K562 (cell line): ENCODE results near the gene NRN1. TPM values are rescaled to one million over a fixed set of nuclear protein-coding genes. Genes with fewer than 3 reads are reported as not detected.

Experiments used
- ATAC-seq: fragments of 200-7000 bp; cut with Tn5 transposase; 3 replicates; pipeline ENCODE4 v1.9.1; 2020; ENCODE audit warnings: moderate library complexity
- BruUV-seq: library from RNA; stranded (reverse); fragments of 400-500 nt; replicated peaks from 2 replicates; lab custom pipeline; 2021; lab: Mats Ljungman, UMichigan
- CTCF ChIA-PET: fragments of 300-600 bp; formaldehyde crosslinking; extraction: SDS; loops from one replicate; lab custom pipeline; 2021; ENCODE audit warnings: low intra/inter-chr PET ratio; lab: Yijun Ruan, JAX
- POLR2A ChIA-PET: fragments of 300-600, 350-650 bp; sonication (Branson Sonifier 250); formaldehyde crosslinking; extraction: SDS; loops from one replicate; lab custom pipeline; 2021; ENCODE audit warnings: antibody characterized with exemption, inconsistent platforms; lab: Yijun Ruan, JAX
- DNase-seq, 4 experiments: peaks; one replicate each; pipeline versions ENCODE4 v3.0.0 to v3.0.0-alpha.2; 2011 to 2018; ENCODE audit warnings: low spot score in 3 of 4, mixed read lengths in 3 of 4; ENCODE audit errors: extremely low read depth in 1 of 4
- FAIRE-seq: peaks from 2 replicates; lab custom pipeline; 2011; peaks lifted over from hg19 to GRCh38; lab: Jason Lieb, UNC
- H2AFZ ChIP-seq: 2 replicates; pipeline ENCODE4 v1.6.0; 2011; ENCODE audit warnings: low read depth, low read length, control low read depth, inconsistent platforms
- H3K27ac ChIP-seq: fragments of 200-600 bp; 3 replicates; pipeline ENCODE4 v1.8.0; 2011; ENCODE audit warnings: low read depth, mild to moderate bottlenecking, control low read depth, inconsistent platforms, low read length, moderate library complexity, mixed read lengths; ENCODE audit errors: extremely low read depth
- H3K27me3 ChIP-seq, 2 experiments: fragments of 300-600 bp in 1 of 2; 2 replicates in 1 of 2; 3 replicates in 1 of 2; pipeline versions ENCODE4 v1.6.0 to v1.8.0; 2011; ENCODE audit warnings: inconsistent platforms in 2 of 2, low read length in 2 of 2, mild to moderate bottlenecking in 1 of 2, mixed read lengths in 1 of 2, moderate library complexity in 1 of 2; ENCODE audit not compliant: control insufficient read depth in 2 of 2, insufficient read depth in 2 of 2
- H3K36me3 ChIP-seq: fragments of 300-600 bp; 3 replicates; pipeline ENCODE4 v1.8.0; 2011; ENCODE audit warnings: mild to moderate bottlenecking, low read length, inconsistent platforms; ENCODE audit not compliant: control insufficient read depth, insufficient read depth
- H3K4me1 ChIP-seq, 2 experiments: fragments of 200-600 bp in 1 of 2; replicated peaks in 1 of 2; 2 replicates in 1 of 2; 3 replicates in 1 of 2; pipeline versions ENCODE4 v1.5.1 to v1.8.0; 2011; ENCODE audit warnings: inconsistent platforms in 2 of 2, low read length in 2 of 2, mild to moderate bottlenecking in 1 of 2, mixed read lengths in 1 of 2, moderate library complexity in 1 of 2; ENCODE audit not compliant: control insufficient read depth in 2 of 2, insufficient read depth in 2 of 2
- H3K4me2 ChIP-seq: 2 replicates; pipeline ENCODE4 v1.6.1; 2011; ENCODE audit warnings: low read length, control low read depth, inconsistent platforms, mixed read lengths; ENCODE audit not compliant: insufficient read depth
- H3K4me3 ChIP-seq: fragments of 200-600 bp; sonication (generic), shearing (Covaris generic); 2 replicates; pipeline ENCODE4 v1.5.1; 2016; ENCODE audit warnings: control low read depth, inconsistent platforms
- H3K79me2 ChIP-seq: fragments of 200-600 bp; 3 replicates; pipeline ENCODE4 v1.8.0; 2011; ENCODE audit warnings: low read length, inconsistent platforms; ENCODE audit not compliant: control insufficient read depth, insufficient read depth
- H3K9ac ChIP-seq, 2 experiments: 2 replicates each; pipeline versions ENCODE4 v1.6.0 to v1.6.1; 2011; ENCODE audit warnings: low read depth in 2 of 2, low read length in 2 of 2, control low read depth in 1 of 2, inconsistent platforms in 1 of 2, mild to moderate bottlenecking in 1 of 2, mixed read lengths in 1 of 2; ENCODE audit not compliant: insufficient read depth in 1 of 2
- H3K9me1 ChIP-seq: one replicate; pipeline ENCODE4 v1.6.0; 2011; ENCODE audit warnings: inconsistent platforms, mild to moderate bottlenecking, low read length, moderate library complexity; ENCODE audit not compliant: control insufficient read depth, insufficient read depth
- H3K9me3 ChIP-seq: replicated peaks from 2 replicates; pipeline ENCODE4 v1.5.1; 2011; ENCODE audit warnings: low read depth, low read length, inconsistent platforms; ENCODE audit not compliant: control insufficient read depth, insufficient read depth
- H4K20me1 ChIP-seq: replicated peaks from 2 replicates; pipeline ENCODE4 v1.6.1; 2011; ENCODE audit warnings: low read length, inconsistent platforms, mixed read lengths; ENCODE audit not compliant: control insufficient read depth, insufficient read depth
- BRF1 ChIP-seq: IDR thresholded peaks from 3 replicates; pipeline ENCODE4 v1.6.1; 2011; ENCODE audit warnings: borderline replicate concordance, mild to moderate bottlenecking; ENCODE audit not compliant: insufficient read length; ENCODE audit errors: extremely low read depth
- FOS ChIP-seq: IDR thresholded peaks from 3 replicates; pipeline ENCODE4 v1.6.1; 2011; ENCODE audit not compliant: insufficient read length; ENCODE audit errors: extremely low read depth
- WGBS: fragments of 100-300 bp; shearing (Covaris generic); methylation state at CpG from one replicate; pipeline ENCODE4 v1.1.6; 2016; ENCODE audit warnings: low coverage, mixed read lengths; ENCODE audit not compliant: insufficient coverage; ENCODE audit errors: missing lambda C conversion rate; 5-methylcytosine and 5-hydroxymethylcytosine counted together
- in situ Hi-C: fragments of 300-500 bp; cut with MboI; formaldehyde crosslinking; loops from 4 replicates; pipeline ENCODE4 v1.15.0; 2018; ENCODE audit warnings: inconsistent platforms, mixed read lengths
- intact Hi-C: fragments of 100-400 bp; cut with micrococcal nuclease; formaldehyde crosslinking; loops from 2 replicates; pipeline ENCODE4 v1.14.2; 2022
- polyA plus RNA-seq, 8 experiments: library from polyadenylated mRNA; depleted of rRNA in 4 of 8; stranded (reverse) in 5 of 8; unstranded in 3 of 8; fragments of >200 nt; fragmentation: Nextera tagmentation in 2 of 8; fragmentation: Illumina TruSeq in 1 of 8; extraction: Ambion mirVana in 2 of 8; extraction: Trizol in 1 of 8; gene quantifications; 2 replicates each; pipeline versions ENCODE4 v1.2.1 to v1.2.3, GENCODE V29; 2011 to 2014; ENCODE audit warnings: inconsistent platforms in 1 of 8, missing spikeins in 1 of 8
- total RNA-seq, 7 experiments: library from RNA; depleted of rRNA in 6 of 7; stranded (reverse); fragments of >200 nt in 6 of 7; fragmentation: Illumina TruSeq in 2 of 7; extraction: Trizol in 2 of 7; gene quantifications; 2 replicates each; pipeline versions ENCODE4 v1.2.1 to v1.2.3, GENCODE V29; 2011 to 2021; ENCODE audit warnings: low replicate concordance in 1 of 7
- TF ChIP-seq, protein P1 (sequence below): fragments of 250-450 bp; sonication (Bioruptor Pico); IDR thresholded peaks from 2 replicates; pipeline ENCODE4 v1.5.0; 2020; ENCODE audit warnings: mild to moderate bottlenecking

Gene NRN1
- total and polyA plus RNA-seq, 9 of the 15 experiments (the other 6 are each of a cell fraction or from before 2014, with no cell fraction given): not detected

DNA sequence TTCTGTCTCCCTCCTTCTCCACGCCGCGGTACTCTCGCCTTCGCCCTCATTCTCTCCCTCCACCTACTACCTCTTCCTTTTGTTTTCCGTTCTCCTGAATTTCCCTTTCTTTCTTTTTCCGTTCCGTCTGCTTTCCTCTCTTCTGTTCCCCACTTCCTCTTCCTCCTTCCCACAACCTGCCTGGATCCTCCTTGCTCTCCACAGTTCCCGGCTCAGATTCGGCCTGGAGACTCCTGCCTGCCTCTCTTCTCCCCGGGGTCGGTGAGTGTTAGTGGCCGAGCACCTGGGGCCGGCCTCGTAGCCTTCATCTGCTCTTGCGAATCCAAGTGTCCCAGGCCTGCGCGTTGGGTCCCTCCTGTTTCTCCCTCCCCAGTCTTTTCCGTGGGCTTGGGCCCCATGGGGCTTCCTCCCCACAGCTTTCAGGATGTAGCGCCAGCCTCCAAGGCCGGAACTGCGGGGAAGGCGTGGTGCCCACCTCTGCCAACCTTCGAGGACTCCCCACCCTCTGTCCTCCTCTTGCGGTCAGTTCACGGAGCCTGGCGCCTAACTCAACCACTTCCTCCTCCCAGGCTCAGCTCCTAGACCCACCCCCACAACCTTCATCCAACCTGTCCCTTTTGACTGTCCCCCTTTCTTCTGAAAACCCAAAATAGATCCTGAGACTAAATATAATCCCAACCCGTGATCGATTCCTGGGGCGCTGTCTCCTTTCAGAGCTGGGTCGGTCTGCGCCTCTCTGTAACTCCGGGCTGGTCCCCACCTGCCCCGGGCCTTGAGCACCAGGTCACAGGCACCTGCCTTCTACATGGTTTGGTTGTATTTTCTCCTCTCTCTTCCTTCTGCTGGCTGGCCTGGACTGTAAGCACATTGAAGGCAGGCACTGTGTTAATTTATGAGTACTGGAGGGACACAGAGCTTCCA, 6.8 kb downstream of the NRN1 start:
- ATAC-seq (no peak), DNase-seq (no peak), FAIRE-seq (no peak)
- no peak overlapping the region for H2AFZ ChIP-seq
- H3K79me2 ChIP-seq: no peaks in the 10 kb centered on the region
- no peak overlapping the region for H3K9ac ChIP-seq
- no TSS peak for BruUV-seq
- no peak overlapping the region for H3K4me2 ChIP-seq
- no peaks in the 10 kb centered on the region for H3K36me3 ChIP-seq
- intact Hi-C loops: no loop called here
- in situ Hi-C loops: no loop called here
- H3K27me3 ChIP-seq: peaks cover 71 to 85% of the 10 kb centered on the region in 2 experiments
- TF ChIP-seq, protein P1, sequence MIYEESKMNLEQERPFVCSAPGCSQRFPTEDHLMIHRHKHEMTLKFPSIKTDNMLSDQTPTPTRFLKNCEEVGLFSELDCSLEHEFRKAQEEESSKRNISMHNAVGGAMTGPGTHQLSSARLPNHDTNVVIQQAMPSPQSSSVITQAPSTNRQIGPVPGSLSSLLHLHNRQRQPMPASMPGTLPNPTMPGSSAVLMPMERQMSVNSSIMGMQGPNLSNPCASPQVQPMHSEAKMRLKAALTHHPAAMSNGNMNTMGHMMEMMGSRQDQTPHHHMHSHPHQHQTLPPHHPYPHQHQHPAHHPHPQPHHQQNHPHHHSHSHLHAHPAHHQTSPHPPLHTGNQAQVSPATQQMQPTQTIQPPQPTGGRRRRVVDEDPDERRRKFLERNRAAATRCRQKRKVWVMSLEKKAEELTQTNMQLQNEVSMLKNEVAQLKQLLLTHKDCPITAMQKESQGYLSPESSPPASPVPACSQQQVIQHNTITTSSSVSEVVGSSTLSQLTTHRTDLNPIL: no peak
- no peak for TF ChIP-seq BRF1
- TF ChIP-seq FOS: no peak
- peaks cover 7% of the 10 kb centered on the region for H4K20me1 ChIP-seq
- no peaks in the 10 kb centered on the region for H3K9me1 ChIP-seq
- no peaks in the 10 kb centered on the region; the same call in 1 of the 2 replicates for H3K9me3 ChIP-seq
- POLR2A ChIA-PET: interaction anchor here (0.6 to 1.1 kb wide), 2 partner anchors 8 to 9 kb away, joined by 3 to 7 read pairs; no protein-coding TSS in a partner anchor
- H3K4me1 ChIP-seq: peaks cover 0 to 29% of the 10 kb centered on the region in 2 experiments; a peak in 2 of 5 replicates
- no peak overlapping the region for H3K27ac ChIP-seq
- no peak overlapping the region for H3K4me3 ChIP-seq
- WGBS: 13% methylated on average over 27 of the region's 34 CpGs
- CTCF ChIA-PET: no interaction called here
